Non-pigmented ciliary epithelial cell (primary cell): ENCODE results near the gene REC8.

Experiments
- DNase-seq: peaks from one replicate; pipeline ENCODE4 v3.0.0-alpha.2; 2010; ENCODE audit warnings: low read depth

Gene REC8

DNA sequence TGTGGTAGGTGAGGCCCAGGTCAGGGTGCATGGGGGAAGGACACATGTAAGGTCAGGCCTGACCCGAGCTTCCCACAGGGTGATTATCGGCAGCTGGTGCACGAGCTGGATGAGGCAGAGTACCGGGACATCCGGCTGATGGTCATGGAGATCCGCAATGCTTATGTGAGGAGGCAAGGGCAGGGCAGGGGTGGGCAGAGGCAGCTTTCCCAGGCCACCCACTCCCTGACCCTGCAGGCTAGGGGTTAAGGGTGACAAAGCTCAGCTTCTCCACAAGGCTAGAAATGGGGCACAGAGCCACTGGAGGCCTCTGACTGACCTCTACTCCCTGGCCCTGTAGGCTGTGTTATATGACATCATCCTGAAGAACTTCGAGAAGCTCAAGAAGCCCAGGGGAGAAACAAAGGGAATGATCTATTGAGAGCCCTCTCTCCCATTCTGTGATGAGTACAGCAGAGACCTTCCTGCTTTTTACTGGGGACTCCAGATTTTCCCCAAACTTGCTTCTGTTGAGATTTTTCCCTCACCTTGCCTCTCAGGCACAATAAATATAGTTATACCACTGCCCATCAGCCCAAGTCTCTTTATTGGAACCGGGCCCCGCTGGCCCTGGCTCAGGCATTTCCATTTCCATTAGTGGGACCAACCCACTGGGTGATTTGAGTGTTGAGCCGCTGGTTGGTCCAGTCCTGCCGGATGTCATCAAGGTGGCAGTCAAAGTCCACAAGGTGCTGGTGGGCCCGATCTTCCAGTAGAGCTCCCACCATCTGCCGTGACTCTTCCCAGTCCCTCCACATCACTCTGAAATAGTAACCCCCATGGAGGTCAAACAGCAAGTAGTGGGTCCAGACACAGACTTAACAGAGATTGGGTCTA is 33.2 kb upstream of the REC8 start:
- DNase-seq: no peak

DNA sequence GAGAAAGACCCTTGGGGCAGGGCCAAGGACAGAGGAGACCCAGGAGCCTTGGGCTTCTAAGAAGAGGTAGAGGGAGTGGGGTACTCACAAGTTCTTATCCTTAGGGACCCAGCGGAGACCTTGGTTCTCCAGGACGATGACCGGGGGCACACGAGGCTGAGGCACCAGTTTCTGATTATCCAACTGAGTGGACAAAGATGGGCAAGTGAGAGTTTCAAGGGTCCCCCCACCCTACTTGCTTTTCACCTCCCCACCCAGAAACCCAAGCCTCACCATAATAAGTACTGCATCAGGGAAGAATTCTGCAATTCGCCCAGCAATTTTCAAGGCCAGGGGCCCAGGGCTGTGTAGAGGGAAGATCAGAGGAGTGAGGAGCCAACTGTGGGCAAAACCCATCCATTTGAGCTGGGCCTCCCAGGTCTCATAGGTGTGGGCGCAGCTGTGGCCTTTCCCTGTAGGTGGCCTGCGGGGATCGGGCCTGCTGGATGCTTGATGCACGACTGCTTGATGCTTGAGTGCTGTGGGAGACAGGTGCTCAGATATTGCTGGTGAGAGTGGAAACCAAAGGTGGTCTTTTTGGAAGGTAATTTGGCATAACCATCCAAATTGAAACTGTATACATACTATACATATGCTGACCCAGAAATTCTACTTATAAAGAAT is 32.5 kb upstream of the REC8 start:
- no peak for DNase-seq

DNA sequence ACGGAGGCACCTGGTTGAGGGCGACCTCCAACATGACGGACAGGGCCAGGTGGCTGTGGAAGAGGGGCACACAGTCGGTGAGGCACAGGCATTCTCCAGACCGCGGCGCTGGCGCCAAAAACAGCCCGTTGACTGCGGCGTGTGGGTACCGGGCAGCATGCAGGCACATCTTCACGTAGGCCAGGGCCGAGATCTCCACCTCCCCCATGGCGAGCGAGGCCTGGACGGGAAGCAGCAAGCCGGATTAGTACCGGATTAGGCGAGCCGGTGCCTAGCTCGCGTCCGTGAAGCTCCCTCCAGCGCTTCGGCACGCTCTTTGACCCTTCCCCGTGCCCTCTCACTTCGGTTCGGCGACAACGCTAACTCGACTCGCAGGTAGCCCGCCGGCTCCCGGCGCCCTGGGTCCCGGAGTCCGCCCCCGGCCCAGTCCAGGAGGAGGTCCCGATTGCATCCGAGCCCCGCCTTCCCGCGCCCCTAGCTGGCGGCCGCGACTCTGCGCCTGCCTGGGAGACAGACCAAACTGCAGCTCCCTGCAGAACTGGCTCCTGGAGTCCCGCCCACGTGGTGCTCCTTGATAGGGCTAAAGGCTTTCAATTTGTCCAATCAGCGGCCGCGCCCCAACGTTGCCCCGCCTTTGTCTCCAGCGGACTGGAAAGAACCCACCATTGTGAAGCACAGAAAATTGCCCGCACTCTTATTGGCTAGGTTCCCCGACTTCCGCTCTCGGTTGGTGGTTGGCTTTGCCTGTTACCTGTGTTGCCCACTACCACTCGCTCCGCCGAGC is 30.6 kb upstream of the REC8 start, which contains the start of gene EMC9:
Gene EMC9 (minus strand): TSS at position 495 of the 784 bp plus-strand sequence. CDS start 287 bp downstream, at position 208.
- DNase-seq: peak; percentile 98

DNA sequence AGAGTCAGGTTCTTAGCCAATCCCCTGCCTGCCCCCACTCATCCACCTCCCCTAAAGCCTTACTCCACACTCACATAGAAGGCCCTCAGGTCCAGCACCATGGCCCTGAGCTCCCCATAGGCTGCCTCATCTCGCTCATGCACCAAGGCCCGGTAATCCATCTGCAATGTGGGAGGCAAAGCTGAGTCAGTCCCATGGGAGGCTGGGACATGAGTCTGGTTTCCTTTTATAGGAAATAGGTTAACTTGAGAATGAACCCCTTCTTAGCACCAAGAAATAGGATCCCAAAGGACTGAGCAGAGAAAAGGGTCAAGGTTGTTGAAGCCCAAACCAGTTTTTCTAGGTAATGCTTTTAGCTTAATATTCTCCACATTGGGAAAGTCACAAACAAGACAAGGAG is 28.4 kb upstream of the REC8 start:
- DNase-seq: no peak

DNA sequence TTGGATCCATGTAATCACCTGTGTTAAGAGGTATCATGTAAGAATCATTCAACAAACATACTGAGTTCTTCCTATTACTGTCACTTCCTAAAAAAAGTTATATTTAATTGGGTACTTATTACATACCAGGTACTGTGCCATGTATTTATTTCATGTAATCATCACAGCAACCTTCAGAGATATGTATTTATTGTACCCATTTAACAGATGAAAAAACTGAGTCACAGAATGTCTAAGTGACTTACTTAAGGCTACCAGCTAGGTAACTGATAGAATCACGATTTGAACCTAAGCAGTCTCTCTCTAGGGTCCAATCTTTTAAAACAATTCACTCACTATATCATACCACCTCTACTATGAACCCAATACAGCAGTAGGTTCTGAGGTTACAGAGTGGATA is 27.4 kb upstream of the REC8 start:
- DNase-seq: no peak

DNA sequence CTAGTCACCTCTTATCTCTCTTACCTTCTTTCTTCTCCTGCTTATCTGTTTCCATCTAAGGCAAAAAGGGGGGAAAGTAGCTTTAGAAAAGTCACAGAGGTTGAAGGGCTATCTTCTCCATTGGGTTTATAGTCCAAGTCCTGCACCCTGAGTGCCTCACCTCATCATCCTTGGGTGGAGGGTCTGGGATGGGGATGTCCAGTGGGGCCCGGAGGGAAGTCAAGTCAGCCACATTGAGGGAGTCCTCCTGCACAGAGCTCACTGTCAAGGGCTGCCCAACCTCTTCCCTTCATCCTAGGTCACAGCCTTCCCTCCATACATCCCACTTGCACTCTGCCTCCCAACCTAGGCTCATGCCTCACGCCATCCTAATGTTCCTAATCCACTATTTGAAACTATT is 26.7 kb upstream of the REC8 start:
- no peak for DNase-seq

DNA sequence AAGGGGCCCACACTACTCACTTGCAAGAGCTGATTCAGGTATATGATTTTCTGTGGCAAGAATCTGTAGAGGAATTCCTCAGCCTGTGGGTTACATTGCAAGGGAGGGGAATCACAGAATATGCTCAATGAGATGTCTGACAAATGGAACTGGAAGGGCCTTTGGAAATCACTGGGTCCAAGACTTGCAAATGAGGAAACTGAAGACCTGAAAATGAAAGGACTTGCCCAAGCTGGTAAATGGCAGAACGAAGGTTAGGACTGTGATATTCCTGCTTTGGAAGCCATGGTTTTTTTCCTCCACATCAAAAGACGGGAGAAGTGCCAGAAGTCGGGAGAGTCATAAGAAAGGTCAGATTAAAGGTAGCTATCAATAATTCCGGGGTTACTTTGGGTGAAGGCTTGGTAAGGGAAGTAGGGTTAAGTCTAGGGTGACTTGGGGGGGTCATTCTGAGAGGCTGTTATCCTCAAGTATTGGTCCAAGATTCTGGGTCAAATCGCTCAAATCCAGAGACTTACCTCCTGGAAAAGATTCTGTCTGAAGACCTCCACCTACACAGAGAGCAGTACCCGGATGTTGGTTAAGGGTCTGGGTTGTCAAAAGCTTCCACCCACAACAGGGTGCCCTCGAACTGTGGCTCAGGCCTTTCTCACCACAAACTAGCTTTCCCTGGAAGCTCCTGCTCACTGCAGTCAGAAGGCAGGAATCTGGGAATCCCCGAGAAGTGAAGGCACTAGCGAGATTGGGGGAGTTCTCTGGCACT is 26.0 kb upstream of the REC8 start:
- DNase-seq: peak; percentile 36

DNA sequence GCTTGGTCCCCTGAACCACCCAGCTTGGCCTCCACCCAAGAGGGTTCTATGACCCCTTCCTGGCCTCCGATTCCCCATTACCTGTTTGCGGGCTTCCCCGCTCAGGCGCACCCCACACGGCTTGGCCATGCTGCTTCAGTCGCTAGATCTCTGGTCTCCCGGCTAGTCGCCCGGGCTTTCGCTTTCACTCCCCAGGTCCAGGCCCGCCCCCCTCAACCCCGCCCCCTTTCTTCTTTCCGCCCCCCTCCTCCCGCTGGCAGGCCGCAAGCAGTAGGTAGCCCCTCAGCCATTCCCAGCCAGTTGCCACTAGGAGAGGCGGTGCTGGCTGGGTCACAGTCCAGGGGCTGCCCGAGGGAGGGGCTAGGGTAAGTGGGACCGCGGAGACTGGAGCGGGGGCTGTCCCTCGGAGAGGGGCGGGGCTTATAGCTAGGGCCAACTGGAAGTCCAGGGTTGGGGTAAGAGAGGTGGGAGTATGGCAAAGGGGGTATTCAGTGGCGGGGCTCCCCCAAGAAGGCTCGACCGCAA is 25.4 kb upstream of the REC8 start, which contains the start of gene PSME2:
Gene PSME2 (minus strand): TSS at position 158 of the 525 bp plus-strand sequence. CDS start 29 bp downstream, at position 129.
- DNase-seq: peak; percentile 83

DNA sequence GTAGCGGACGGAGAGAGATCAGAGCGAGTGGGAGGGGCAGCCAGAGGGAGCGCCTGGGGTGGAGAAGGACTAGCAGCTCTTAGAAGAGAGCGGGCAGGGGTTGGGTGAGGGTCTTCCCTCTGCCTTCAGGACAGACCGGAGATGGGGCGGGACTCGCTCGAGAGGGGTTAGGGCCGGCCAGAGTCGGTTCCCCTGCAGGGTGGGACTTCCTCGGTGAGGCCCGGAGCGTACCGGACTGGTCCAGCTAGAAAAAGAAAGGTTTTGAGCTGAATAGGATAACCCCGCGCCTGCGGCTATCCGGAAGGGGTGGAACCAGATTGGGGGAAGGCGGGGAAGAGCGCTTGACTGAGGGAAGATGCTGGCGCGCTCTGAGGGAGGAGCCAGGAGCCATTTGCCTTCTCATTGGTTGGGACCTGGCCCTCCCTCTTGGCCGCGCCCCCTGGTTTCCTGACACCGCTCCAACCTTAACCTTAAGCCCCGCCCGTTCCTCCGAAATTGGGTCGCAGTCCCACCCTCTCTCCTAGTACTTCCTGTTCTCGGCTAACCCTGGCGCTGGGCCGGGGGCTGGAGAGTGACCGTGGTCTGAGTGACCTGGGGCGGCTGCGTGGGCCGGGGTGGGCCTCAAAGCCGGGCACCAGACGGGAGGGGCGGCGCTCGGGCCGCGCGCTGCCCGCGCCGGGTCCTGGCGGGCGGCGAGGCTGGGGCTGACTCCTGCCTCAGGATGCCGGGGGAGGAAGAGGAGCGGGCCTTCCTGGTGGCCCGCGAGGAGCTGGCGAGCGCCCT is 24.7 kb upstream of the REC8 start, which contains the start of gene RNF31:
Gene RNF31 (plus strand): TSS at position 521 of the 783 bp plus-strand sequence. CDS start 201 bp downstream, at position 722.
- DNase-seq: peak; percentile 95

DNA sequence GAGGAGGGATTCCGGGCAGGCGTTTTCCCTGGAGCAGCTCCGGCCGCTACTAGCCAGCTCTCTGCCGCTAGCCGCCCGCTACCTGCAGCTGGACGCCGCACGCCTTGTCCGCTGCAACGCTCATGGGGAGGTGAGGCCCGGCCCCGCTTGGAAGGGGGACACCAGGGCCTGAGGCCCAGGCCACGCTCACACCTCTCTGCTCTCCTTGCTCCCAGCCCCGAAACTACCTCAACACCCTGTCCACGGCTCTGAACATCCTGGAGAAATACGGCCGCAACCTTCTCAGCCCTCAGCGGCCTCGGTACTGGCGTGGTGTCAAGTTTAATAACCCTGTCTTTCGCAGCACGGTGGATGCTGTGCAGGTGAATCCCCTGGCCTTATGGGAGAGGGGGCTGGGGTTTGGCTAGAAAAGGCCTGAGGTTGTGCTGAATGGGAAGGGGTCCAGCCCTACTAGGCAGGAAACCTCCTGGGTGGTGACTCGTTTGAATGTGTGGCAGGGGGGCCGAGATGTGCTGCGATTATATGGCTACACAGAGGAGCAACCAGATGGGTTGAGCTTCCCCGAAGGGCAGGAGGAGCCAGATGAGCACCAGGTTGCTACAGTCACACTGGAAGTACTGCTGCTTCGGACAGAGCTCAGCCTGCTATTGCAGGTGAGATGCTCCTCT is 24.0 kb upstream of the REC8 start:
- DNase-seq: no peak

DNA sequence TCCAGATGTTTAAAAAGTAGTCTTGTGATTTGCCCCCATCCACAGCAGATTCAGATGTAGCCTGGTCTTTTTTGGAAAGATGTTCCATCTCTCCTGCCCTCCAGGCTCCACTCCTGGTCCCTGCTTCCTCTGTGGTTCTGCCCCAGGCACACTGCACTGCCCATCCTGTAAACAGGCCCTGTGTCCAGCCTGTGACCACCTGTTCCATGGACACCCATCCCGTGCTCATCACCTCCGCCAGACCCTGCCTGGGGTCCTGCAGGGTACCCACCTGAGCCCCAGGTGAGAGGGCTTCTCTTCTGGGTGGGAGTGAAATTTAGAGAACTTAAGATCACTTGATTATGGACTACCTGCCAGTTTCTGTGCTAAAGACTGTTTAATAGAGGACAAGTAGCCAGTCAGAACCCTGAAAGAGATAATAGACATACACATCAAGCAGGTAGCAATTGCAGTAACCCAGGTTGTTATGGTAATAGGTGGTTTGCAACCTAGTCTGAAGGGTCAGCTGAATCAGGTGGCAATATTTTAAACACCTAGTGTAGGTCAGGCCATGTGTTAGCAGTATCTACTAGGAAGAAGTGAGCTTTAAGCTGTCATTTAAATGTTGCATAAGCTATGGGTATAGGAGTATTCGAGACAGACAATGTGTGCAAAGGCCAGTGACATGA is 22.4 kb upstream of the REC8 start:
- DNase-seq: no peak

DNA sequence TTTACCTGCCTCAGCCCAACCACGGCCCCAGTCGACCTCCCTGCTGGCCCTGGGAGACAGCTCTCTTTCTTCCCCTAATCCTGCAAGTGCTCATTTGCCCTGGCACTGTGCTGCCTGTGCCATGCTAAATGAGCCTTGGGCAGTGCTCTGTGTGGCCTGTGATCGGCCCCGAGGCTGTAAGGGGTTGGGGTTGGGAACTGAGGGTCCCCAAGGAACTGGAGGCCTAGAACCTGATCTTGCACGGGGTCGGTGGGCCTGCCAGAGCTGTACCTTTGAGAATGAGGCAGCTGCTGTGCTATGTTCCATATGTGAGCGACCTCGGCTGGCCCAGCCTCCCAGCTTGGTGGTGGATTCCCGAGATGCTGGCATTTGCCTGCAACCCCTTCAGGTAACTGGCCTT is 21.8 kb upstream of the REC8 start:
- no peak for DNase-seq

DNA sequence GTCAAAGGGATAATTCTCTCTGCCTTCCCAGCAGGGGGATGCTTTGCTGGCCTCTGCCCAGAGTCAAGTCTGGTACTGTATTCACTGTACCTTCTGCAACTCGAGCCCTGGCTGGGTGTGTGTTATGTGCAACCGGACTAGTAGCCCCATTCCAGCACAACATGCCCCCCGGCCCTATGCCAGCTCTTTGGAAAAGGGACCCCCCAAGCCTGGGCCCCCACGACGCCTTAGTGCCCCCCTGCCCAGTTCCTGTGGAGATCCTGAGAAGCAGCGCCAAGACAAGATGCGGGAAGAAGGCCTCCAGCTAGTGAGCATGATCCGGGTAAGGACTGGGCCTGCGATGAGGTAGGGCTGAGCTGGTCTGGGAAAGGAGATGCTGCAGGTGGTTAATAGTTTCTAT is 21.3 kb upstream of the REC8 start:
- DNase-seq: no peak

DNA sequence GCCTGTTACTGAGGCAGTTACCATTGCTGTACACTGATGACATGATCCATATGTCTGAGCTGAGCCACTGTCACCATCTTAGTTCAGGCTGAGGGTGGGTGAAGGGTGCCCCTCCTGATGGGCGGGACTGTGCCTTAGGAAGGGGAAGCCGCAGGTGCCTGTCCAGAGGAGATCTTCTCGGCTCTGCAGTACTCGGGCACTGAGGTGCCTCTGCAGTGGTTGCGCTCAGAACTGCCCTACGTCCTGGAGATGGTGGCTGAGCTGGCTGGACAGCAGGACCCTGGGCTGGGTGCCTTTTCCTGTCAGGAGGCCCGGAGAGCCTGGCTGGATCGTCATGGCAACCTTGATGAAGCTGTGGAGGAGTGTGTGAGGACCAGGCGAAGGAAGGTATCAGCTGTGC is 20.9 kb upstream of the REC8 start:
- no peak for DNase-seq

DNA sequence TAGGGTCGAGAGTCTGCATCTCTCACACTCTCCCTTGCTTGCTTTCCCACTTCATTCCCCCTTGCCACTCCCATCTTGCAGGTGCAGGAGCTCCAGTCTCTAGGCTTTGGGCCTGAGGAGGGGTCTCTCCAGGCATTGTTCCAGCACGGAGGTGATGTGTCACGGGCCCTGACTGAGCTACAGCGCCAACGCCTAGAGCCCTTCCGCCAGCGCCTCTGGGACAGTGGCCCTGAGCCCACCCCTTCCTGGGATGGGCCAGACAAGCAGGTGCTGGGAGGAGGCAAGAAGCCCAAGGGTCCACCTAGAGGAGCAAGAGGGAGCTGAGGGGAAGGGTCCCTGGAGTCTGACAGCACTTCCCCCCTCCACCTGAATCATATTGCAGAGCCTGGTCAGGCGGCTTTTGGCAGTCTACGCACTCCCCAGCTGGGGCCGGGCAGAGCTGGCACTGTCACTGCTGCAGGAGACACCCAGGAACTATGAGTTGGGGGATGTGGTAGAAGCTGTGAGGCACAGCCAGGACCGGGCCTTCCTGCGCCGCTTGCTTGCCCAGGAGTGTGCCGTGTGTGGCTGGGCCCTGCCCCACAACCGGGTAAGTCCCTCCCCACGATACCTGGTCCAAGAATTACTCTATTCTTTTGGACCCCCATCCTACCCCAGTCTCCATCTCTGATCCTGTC is 20.3 kb upstream of the REC8 start:
- no peak for DNase-seq

DNA sequence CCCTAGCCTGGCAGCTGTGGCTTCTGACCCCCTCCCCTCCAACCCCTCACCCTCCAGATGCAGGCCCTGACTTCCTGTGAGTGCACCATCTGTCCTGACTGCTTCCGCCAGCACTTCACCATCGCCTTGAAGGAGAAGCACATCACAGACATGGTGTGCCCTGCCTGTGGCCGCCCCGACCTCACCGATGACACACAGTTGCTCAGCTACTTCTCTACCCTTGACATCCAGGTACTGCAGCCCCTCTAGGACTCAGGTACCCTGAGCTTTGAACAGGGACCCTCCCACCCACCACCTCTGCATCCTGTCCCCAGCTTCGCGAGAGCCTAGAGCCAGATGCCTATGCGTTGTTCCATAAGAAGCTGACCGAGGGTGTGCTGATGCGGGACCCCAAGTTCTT is 16.8 kb upstream of the REC8 start:
- DNase-seq: no peak

DNA sequence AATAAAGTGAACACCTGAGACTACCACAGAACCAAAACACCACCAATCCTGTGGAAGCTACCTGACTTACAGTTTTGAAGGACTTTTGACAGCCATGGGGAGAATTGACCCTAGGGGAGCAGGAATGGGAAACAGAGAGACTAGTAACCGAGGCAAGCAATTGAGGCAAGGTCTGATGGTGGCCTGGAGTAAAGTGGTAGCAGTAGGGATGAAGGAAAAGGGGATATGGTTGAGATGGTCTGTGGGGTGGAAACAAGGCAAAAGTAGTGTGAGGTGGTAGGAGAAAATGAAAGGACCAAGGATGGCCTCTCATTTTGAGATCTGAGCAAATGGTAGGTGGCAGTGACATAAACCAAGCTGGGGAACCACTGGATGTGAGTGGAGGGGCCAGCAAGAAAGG is 15.0 kb upstream of the REC8 start:
- no peak for DNase-seq

DNA sequence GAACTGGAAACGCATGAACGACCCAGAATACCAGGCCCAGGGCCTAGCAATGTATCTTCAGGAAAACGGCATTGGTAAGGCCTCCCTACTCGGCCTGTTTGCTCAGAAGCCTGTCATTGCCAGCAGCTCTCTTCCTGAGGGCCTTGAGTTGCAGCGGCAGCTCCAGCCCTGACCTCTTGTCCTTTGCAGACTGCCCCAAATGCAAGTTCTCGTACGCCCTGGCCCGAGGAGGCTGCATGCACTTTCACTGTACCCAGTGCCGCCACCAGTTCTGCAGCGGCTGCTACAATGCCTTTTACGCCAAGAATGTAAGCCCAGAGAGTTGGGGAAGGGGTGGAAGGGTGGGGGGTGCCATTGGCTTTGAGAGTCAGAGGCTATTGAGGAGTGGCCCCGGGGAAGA is 14.5 kb upstream of the REC8 start:
- DNase-seq: no peak
